Effector memory CD8-positive, alpha-beta T cell (primary cell): ENCODE data around the gene CDKAL1.

ENCODE experiments used
- ATAC-seq: fragments of 150-1000 bp; cut with Tn5 transposase; replicated peaks from 2 replicates; pipeline ENCODE4 v1.10.0; 2021; ENCODE audit warnings: mild to moderate bottlenecking, moderate library complexity
- DNase-seq, 3 experiments: peaks; one replicate each; pipeline ENCODE4 v3.0.0; 2021
- H3K27ac Mint-ChIP-seq, 2 donors: one replicate each; pipeline ENCODE4 v1.8.0; 2022; ENCODE audit warnings: mild to moderate bottlenecking in 2 of 2, mixed read lengths in 2 of 2, moderate library complexity in 2 of 2
- H3K27me3 Mint-ChIP-seq, 2 donors: one replicate each; pipeline ENCODE4 v1.8.0; 2022; ENCODE audit warnings: mixed read lengths in 2 of 2
- H3K36me3 Mint-ChIP-seq: one replicate; pipeline ENCODE4 v1.8.0; 2022; ENCODE audit warnings: mild to moderate bottlenecking, moderate library complexity, mixed read lengths; ENCODE audit not compliant: insufficient read depth
- H3K4me1 Mint-ChIP-seq, 2 donors: one replicate each; pipeline ENCODE4 v1.8.0; 2022; ENCODE audit warnings: low read depth in 2 of 2, mixed read lengths in 2 of 2
- H3K4me3 Mint-ChIP-seq, 2 donors: one replicate each; pipeline ENCODE4 v1.8.0; 2022; ENCODE audit warnings: mild to moderate bottlenecking in 2 of 2, mixed read lengths in 2 of 2, moderate library complexity in 2 of 2
- H3K9me3 Mint-ChIP-seq, 2 donors: one replicate each; pipeline ENCODE4 v1.8.0; 2022; ENCODE audit warnings: mixed read lengths in 2 of 2

The CDKAL1 gene

DNA sequence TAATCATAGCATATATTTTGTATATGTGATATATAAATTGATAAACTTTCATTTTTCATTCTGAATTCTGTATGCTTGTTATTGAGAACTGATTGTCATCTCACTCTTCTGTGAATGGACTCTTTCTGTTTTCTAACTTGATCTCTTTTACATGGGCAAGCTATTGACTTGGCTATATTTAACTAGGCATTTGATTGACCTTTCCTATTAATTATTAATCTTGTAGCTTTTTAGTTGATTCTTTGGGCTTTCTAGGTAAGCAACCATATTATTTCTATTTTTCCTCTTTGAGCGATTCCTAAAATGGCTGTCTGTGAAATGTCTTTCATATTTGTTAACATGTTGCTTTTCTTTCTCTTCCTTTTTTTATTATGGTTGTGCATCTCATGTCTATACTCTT, 347.1 kb downstream of the CDKAL1 start:
- H3K27me3 Mint-ChIP-seq, result no peaks in the 10 kb centered on the region
- no peak overlapping the region for H3K27ac Mint-ChIP-seq
- H3K9me3 Mint-ChIP-seq, result peaks cover 5 to 11% of the 10 kb centered on the region in 2 donors
- H3K4me3 Mint-ChIP-seq, result no peak overlapping the region
- ATAC-seq, result no peak
- H3K4me1 Mint-ChIP-seq, result peaks cover 0 to 4% of the 10 kb centered on the region in 2 donors
- DNase-seq, result no peak
- no peaks in the 10 kb centered on the region for H3K36me3 Mint-ChIP-seq

DNA sequence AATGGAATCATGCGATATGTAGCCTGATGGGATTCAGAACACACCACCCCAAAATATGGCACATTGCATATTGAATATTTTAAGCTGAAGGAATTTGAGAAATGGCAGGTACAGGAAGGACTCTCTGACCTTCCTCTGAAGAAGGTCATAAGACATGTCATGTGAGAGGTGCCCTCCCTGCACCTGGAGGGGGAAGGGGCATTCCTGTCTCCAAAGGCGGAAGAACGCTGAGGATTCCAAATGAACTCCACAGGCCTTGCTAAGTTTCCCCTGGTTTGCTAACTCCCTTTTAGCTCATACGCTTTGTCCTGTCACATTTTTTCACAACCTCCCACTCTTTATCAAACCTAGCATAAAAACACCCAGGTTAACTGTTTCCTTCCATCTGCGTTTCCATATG, 347.8 kb downstream of the CDKAL1 start:
- DNase-seq, result no peak
- no peaks in the 10 kb centered on the region for H3K36me3 Mint-ChIP-seq
- H3K9me3 Mint-ChIP-seq, result peaks cover 8 to 16% of the 10 kb centered on the region in 2 donors

DNA sequence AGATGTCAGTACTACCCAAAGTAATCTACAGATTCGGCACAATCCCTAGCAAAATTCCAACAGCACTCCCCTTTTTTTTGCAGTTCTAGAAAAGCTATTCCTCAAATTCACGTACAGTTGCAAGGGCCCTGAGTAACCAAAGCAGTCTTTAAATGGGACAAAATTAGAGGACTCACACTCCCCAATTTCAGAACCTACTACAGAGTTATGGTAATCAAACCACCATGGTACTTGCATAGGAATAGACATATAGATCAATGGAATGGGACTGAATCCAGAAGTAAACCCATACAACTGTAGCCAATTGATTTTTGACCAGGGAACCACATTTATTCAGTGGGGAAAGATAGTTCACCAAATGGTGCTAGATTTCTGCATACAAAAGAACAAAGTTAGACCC, 350.8 kb downstream of the CDKAL1 start:
- Mint-ChIP-seq H3K36me3 (no peaks in the 10 kb centered on the region), H3K9me3 (peaks cover 8 to 24% of the 10 kb centered on the region in 2 donors), H3K4me1 (no peaks in the 10 kb centered on the region), H3K27ac (no peak overlapping the region), H3K4me3 (no peak overlapping the region), H3K27me3 (no peaks in the 10 kb centered on the region)
- ATAC-seq, result no peak
- no peak for DNase-seq

More for the DNA sequence above, 347.8 kb downstream of the CDKAL1 start:
- H3K27me3 Mint-ChIP-seq, result no peaks in the 10 kb centered on the region
- H3K4me3 Mint-ChIP-seq, result no peak overlapping the region
- no peak for ATAC-seq
- peaks cover 0 to 4% of the 10 kb centered on the region in 2 donors for H3K4me1 Mint-ChIP-seq
- no peak overlapping the region for H3K27ac Mint-ChIP-seq

DNA sequence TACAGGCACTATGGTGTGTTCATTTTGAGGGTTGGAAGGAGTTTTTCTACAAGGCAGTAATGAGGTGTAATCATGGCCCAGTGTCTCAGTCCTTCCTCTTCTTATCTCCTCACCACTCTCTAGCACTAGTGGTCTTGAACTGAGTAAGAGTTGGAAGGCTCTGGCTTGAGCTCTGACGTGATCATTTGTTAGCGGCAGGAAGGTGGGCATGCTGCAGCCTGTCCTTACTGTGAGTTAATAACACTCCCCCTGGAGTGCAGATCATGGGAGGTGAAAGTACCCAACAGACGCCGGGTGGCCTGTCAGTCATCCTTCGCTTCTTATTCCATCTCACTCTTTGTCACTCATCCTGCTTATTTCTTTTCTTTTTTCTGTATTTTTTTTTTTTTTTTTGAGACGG, 356.9 kb downstream of the CDKAL1 start:
- ATAC-seq (no peak), DNase-seq (no peak)
- Mint-ChIP-seq H3K27ac (no peak overlapping the region), H3K36me3 (no peaks in the 10 kb centered on the region), H3K4me3 (no peak overlapping the region), H3K27me3 (no peaks in the 10 kb centered on the region), H3K4me1 (peaks cover 4 to 7% of the 10 kb centered on the region in 2 donors), H3K9me3 (peaks cover 4 to 14% of the 10 kb centered on the region in 2 donors)

DNA sequence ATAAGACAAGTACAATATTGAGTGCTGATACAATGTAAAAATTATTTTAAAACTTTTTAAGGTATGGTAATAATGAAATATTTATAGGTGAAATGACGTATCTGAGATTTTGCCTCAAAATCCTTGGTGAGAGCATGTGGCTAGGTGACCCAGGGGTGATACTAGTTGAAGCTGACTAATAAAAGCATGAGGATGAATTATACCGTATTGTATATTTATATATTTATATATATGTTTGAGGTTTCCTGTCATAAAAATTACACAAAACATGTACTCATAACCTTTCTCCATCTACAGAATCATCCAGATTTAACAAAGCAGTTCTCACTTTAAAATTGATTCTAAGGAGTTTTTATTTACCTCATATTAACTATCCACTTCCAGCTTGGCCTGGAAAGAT, 358.1 kb downstream of the CDKAL1 start:
- Mint-ChIP-seq H3K4me1 (peaks cover 4 to 7% of the 10 kb centered on the region in 2 donors), H3K27me3 (no peaks in the 10 kb centered on the region), H3K27ac (no peak overlapping the region), H3K36me3 (no peaks in the 10 kb centered on the region), H3K4me3 (no peak overlapping the region), H3K9me3 (peaks cover 2 to 4% of the 10 kb centered on the region in 2 donors)
- no peak for ATAC-seq
- no peak for DNase-seq

DNA sequence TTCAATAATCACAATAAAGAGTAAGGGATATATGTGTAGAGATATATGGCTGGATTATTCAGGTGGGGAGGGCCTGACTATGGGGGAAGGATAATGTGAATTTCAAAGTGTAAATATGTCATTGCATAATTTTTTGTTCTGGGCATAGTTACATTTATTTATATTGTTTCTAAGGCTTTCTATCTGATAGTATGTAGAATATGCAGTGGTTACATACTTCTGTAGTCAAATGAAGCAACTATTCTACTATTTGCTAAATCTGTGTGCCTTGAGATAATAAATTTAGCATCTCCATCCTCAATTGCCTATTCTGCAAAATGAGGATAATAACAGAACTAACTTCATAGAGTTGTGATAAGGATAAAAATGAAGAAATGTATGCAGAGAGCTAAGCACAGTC, 359.2 kb downstream of the CDKAL1 start:
- Mint-ChIP-seq H3K36me3 (no peaks in the 10 kb centered on the region), H3K9me3 (peaks cover 0 to 2% of the 10 kb centered on the region in 2 donors), H3K27me3 (no peaks in the 10 kb centered on the region), H3K27ac (no peak overlapping the region), H3K4me3 (no peak overlapping the region), H3K4me1 (peaks cover 4 to 7% of the 10 kb centered on the region in 2 donors)
- DNase-seq (no peak), ATAC-seq (no peak)

DNA sequence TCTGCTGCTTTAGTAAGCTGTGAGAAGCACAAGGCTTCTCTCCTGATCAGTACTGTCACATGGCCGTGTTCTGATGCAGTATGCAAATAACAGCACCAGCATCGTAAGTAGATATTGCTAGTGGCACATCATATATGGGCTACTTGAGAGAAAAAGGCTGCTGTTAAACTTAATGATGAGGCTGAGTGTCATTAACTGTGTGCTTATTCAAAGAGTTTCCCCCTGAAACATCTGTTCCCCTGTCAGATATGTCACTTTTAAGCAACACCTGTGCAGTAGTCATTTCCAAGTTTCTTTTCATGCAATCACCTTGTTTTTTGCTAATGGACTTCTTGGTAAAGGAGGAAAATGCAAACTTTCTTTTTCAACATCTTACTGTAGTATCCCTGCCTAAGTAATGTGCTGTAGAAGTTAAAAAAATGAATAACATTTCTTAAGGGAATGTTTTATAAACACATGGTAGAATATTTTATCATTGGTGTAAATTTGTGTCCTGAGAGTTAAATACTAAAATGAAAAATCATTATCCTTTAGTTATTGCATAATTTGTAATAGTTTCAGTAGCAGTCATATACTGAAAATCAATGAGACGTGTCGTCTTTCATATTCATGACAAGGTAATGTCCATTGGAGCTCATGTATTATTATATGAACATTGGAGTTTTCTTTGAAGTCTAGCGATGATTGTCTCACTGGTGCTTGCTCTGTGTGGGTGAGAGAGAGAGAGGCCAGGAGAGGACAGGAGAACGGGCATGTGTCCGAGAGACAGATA, 366.3 kb downstream of the CDKAL1 start:
- Mint-ChIP-seq H3K4me1 (no peaks in the 10 kb centered on the region), H3K4me3 (no peak overlapping the region), H3K36me3 (peaks cover 2% of the 10 kb centered on the region), H3K27me3 (no peaks in the 10 kb centered on the region), H3K9me3 (no peaks in the 10 kb centered on the region), H3K27ac (no peak overlapping the region)
- DNase-seq, result no peak
- ATAC-seq, result no peak

DNA sequence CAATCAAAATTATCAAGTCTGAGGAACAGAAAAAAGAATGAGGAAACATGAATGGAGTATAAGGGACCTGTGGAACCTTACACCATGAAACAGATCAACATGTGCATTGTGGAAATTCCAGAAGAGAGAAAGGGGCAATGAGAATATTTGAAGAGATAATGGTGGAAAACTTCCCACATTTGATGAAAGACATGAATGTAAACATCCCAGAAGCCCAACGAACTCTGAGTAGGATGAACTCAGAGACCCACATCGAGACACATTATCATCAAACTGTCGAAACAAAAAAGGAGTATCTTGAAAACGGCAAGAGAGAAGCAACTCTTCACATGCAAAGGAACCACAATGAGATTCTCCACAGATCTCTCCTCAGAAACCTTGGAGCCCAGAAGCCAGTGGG, 371.1 kb downstream of the CDKAL1 start:
- ATAC-seq, result no peak
- Mint-ChIP-seq H3K9me3 (no peaks in the 10 kb centered on the region), H3K4me1 (no peaks in the 10 kb centered on the region), H3K27me3 (no peaks in the 10 kb centered on the region), H3K36me3 (peaks cover 2% of the 10 kb centered on the region), H3K27ac (no peak overlapping the region), H3K4me3 (no peak overlapping the region)
- DNase-seq, result no peak

DNA sequence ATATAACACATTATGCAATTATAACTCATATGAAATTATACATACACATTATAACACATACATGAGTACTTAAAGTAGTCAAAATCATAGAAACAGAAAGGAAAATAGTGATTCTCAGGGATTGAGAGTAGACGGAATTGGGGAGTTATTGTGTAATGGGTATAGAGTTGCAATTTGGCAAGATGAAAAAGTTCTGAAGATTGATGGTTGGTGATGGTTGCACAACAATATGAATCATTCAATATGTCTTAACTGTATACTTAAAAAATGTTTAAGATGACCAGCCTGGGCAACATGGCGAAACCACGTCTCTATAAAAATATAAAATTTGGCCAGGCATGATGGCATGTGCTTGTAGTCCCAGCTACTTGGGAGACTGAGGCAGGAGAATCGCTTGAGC, 372.7 kb downstream of the CDKAL1 start:
- H3K4me3 Mint-ChIP-seq, result no peak overlapping the region
- DNase-seq (no peak), ATAC-seq (no peak)
- no peaks in the 10 kb centered on the region for H3K4me1 Mint-ChIP-seq
- no peaks in the 10 kb centered on the region for H3K9me3 Mint-ChIP-seq
- peaks cover 2% of the 10 kb centered on the region for H3K36me3 Mint-ChIP-seq
- H3K27ac Mint-ChIP-seq, result no peak overlapping the region
- H3K27me3 Mint-ChIP-seq, result no peaks in the 10 kb centered on the region

DNA sequence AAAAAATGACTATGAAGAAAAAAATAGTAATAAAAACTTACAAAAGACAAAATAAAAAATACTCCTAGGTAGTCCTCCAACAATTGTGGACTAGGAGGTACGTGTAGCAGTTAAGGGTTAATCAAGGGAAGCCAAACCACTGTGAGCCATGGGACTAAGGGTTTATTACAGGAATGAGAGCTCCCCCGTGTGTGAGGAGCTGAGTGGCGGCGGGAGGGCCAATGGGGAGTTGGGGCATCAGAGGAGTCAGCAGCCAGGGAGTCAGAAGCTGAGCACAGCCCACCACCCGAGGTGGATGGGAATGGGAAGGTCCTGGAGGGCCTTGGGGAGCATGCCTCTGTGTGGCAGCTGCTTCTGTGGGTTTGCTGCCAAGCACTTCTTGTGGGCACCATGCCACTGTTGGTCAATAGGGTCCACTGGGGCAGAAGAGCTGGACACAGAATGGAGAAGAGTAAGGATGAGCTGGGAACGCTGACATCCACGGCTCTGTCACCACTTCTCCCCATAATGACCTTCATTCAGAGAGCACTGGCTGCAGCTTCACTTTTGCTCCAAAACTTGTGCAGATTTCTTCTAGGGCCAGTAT, 373.3 kb downstream of the CDKAL1 start:
- DNase-seq, result no peak
- Mint-ChIP-seq H3K4me3 (no peak overlapping the region), H3K36me3 (peaks cover 2% of the 10 kb centered on the region), H3K9me3 (no peaks in the 10 kb centered on the region), H3K27ac (peak overlapping the region in 1 of 2 donors; percentile 64), H3K4me1 (no peaks in the 10 kb centered on the region), H3K27me3 (no peaks in the 10 kb centered on the region)
- no peak for ATAC-seq

DNA sequence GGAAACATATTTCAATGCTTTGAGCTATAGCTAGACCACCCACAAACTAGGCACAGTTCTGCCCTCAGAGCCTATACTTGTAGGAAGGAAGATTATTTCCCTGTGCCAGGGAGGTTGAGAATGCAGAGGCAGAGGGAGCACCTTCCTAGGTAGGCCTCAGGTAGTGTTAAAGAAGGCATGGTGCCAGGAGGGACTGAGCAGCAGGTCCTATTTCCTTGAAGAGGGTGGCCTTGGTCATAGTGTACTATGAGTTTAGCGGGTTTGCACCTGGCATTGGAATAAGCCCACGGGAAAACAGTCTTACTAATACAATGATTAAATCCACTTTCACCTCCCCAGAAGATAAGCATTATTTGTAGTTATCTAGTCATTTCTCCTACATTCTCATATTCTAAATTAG, 375.4 kb downstream of the CDKAL1 start:
- no peak for ATAC-seq
- H3K36me3 Mint-ChIP-seq, result no peaks in the 10 kb centered on the region
- no peak overlapping the region for H3K4me3 Mint-ChIP-seq
- H3K9me3 Mint-ChIP-seq, result peaks cover 0 to 2% of the 10 kb centered on the region in 2 donors
- H3K4me1 Mint-ChIP-seq, result no peaks in the 10 kb centered on the region
- no peak overlapping the region for H3K27ac Mint-ChIP-seq
- H3K27me3 Mint-ChIP-seq, result no peaks in the 10 kb centered on the region
- no peak for DNase-seq

DNA sequence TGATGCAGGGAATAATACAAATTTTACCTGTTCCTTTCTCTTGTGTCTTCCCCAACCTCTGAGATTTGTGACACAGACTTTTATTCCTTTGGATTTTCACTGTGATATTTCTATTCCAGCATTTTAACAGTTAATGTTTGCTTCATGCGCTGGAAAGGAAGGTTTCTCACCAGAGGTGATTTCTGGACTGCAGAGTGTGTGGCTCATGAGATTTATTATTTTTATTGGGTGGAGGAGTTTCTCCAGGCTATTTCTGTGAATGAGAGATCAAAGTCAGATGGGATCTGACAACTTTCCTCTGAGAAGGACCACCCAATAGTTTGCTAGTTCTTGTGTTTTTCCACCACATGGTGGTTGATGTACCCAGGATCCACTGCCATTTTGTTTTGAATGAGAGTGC, 377.5 kb downstream of the CDKAL1 start:
- Mint-ChIP-seq H3K27me3 (no peaks in the 10 kb centered on the region), H3K4me1 (peaks cover 0 to 9% of the 10 kb centered on the region in 2 donors), H3K9me3 (peaks cover 6 to 11% of the 10 kb centered on the region in 2 donors), H3K27ac (no peak overlapping the region), H3K4me3 (no peak overlapping the region), H3K36me3 (no peaks in the 10 kb centered on the region)
- ATAC-seq (no peak), DNase-seq (no peak)

DNA sequence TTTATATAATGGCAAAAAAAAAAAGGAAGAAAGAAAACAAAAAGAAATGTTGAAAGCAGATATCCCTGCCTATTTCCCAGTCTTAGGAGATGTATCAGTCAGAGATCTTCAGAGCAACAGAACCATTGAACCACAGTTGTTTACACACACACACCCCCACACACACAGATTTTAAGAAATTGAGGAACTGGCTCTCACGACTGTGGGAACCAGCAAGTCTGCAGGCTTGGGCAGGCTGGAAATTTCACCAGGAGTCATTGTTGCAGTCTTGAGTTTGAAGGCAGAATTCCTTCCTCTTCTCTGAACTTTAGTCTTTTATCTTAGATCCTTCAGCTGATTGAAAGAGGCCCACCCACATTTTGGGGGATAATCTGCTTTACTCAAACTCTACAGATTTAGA, 380.9 kb downstream of the CDKAL1 start:
- H3K4me3 Mint-ChIP-seq, result no peak overlapping the region
- no peak overlapping the region for H3K27ac Mint-ChIP-seq
- H3K36me3 Mint-ChIP-seq, result no peaks in the 10 kb centered on the region
- peaks cover 6 to 11% of the 10 kb centered on the region in 2 donors for H3K9me3 Mint-ChIP-seq
- H3K27me3 Mint-ChIP-seq, result no peaks in the 10 kb centered on the region
- peaks cover 0 to 9% of the 10 kb centered on the region in 2 donors for H3K4me1 Mint-ChIP-seq
- no peak for ATAC-seq
- DNase-seq, result no peak

DNA sequence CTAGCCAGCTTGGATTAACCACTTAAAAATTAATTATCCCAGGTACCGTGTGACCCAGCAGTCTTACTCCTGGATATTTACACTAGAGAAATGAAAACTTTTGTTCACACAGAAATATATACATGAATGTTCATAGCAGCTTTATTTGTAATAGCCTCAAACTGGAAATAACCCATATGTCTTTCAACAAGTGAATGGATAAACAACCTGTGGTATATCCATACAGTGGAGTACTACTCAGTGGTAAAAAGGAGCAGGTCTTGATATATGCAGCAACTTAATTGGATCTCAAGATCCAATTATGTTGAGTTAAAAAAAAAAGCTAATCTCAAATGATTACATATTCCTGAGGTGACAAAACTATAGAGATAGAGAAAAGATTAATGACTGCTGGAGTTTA, 381.4 kb downstream of the CDKAL1 start:
- H3K27ac Mint-ChIP-seq, result no peak overlapping the region
- no peak overlapping the region for H3K4me3 Mint-ChIP-seq
- no peaks in the 10 kb centered on the region for H3K27me3 Mint-ChIP-seq
- peaks cover 6 to 11% of the 10 kb centered on the region in 2 donors for H3K9me3 Mint-ChIP-seq
- H3K4me1 Mint-ChIP-seq, result peaks cover 0 to 9% of the 10 kb centered on the region in 2 donors
- ATAC-seq (no peak), DNase-seq (no peak)
- no peaks in the 10 kb centered on the region for H3K36me3 Mint-ChIP-seq
